ENCODE measurements around the gene PRDM12.

DNA sequence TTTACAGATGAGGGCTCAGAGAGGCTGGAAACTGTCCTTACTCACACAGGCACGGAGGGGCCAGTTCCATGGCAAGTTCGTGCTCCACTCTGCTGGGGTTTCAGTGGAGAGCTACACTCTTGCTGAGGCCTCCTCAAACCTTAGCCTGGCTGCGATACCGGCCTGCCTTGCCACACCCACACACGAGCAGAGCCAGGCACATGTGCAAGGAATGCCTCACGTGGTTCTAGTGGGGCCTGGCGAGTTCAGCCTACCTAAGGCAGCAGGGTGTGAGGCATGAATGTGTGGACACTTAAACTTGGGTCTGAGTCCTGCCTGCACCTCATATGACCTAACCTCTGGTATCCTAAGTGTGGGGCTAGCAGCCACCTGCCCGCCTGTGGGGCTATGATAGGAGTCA lies 21.5 kb upstream of the PRDM12 start:
- TF ChIP-seq, protein P1, sequence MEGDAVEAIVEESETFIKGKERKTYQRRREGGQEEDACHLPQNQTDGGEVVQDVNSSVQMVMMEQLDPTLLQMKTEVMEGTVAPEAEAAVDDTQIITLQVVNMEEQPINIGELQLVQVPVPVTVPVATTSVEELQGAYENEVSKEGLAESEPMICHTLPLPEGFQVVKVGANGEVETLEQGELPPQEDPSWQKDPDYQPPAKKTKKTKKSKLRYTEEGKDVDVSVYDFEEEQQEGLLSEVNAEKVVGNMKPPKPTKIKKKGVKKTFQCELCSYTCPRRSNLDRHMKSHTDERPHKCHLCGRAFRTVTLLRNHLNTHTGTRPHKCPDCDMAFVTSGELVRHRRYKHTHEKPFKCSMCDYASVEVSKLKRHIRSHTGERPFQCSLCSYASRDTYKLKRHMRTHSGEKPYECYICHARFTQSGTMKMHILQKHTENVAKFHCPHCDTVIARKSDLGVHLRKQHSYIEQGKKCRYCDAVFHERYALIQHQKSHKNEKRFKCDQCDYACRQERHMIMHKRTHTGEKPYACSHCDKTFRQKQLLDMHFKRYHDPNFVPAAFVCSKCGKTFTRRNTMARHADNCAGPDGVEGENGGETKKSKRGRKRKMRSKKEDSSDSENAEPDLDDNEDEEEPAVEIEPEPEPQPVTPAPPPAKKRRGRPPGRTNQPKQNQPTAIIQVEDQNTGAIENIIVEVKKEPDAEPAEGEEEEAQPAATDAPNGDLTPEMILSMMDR (IDR thresholded peaks at IDR 0.05), result no peak
- TF ChIP-seq POLR2A (IDR thresholded peaks at IDR 0.05), result no peak
